NCI-H146 treated with DMSO at 0.1 percent for 48 hours (cell line): ENCODE data around the gene PRKAA1.
"Not testable (repeated sequence)": the region's sequence is repeated elsewhere in the genome, so short reads cannot be mapped to it uniquely, and the experiment has no call there.

ENCODE experiments used
- DNase-seq: peaks from one replicate; lab custom pipeline; 2025; ENCODE audit not compliant: unreplicated experiment; lab: John Stamatoyannopoulos, UW

Gene PRKAA1

GRCh38 chr5:40734986-40735385 lies 63.2 kb downstream of the PRKAA1 start:
- DNase-seq = no peak

- no peak for DNase-seq
Measured at GRCh38 chr5:40733879-40734563, 64.2 kb downstream of the PRKAA1 start.

- no peak for DNase-seq
Measured at GRCh38 chr5:40733434-40733833, 64.7 kb downstream of the PRKAA1 start.

GRCh38 chr5:40722497-40722911 lies 75.7 kb downstream of the PRKAA1 start:
- DNase-seq = not testable (repeated sequence)

- DNase-seq = no peak
Measured at GRCh38 chr5:40720069-40720468, 78.1 kb downstream of the PRKAA1 start.

GRCh38 chr5:40717281-40717680 lies 80.9 kb downstream of the PRKAA1 start:
- DNase-seq = no peak

GRCh38 chr5:40716590-40716989 lies 81.6 kb downstream of the PRKAA1 start:
- DNase-seq = no peak

- no peak for DNase-seq
Measured at GRCh38 chr5:40716000-40716399, 82.2 kb downstream of the PRKAA1 start.

GRCh38 chr5:40714001-40714400 lies 84.2 kb downstream of the PRKAA1 start:
- DNase-seq = no peak

- DNase-seq = not testable (repeated sequence)
Measured at GRCh38 chr5:40710575-40710974, 87.6 kb downstream of the PRKAA1 start.
